HepG2 (cell line): ENCODE measurements around the gene CCDC121. TPM values are rescaled to one million over a fixed set of nuclear protein-coding genes. Genes with fewer than 3 reads are reported as not detected.

Experiments used
- BORCS8-MEF2B ChIP-seq: sonication (generic); formaldehyde crosslinking; IDR thresholded peaks from 2 replicates; pipeline ENCODE4 v1.8.0; 2022; ENCODE audit warnings: mild to moderate bottlenecking, missing genetic modification reagents
- FLYWCH1 ChIP-seq: sonication (generic); formaldehyde crosslinking; IDR thresholded peaks from 2 replicates; pipeline ENCODE4 v1.8.1; 2023; ENCODE audit warnings: mild to moderate bottlenecking, missing genetic modification reagents
- HNRNPH1 ChIP-seq: fragments of 200-400 bp; formaldehyde crosslinking; optimal IDR thresholded peaks from 2 replicates; pipeline ENCODE3; 2017; ENCODE audit warnings: mild to moderate bottlenecking, low read depth, low read length
- KLF12 ChIP-seq: sonication (generic); formaldehyde crosslinking; IDR thresholded peaks from 2 replicates; pipeline ENCODE4 v1.4.0; 2020; ENCODE audit warnings: missing genetic modification reagents, borderline replicate concordance
- MEIS1 ChIP-seq: sonication (generic); formaldehyde crosslinking; IDR thresholded peaks from 2 replicates; pipeline ENCODE4 v1.9.0; 2021; ENCODE audit warnings: mild to moderate bottlenecking, missing genetic modification reagents, moderate library complexity, borderline replicate concordance
- RXRA ChIP-seq: sonication (generic); formaldehyde crosslinking; IDR thresholded peaks from 2 replicates; pipeline ENCODE4 v1.5.1; 2020; ENCODE audit warnings: missing genetic modification reagents
- TAF1 ChIP-seq: sonication (generic); formaldehyde crosslinking; IDR thresholded peaks from 2 replicates; pipeline ENCODE4 v1.4.0; 2020; ENCODE audit warnings: missing genetic modification reagents
- TAF15 ChIP-seq: fragments of 200-400 bp; formaldehyde crosslinking; IDR thresholded peaks from one replicate; pipeline ENCODE4 v1.6.1; 2018; ENCODE audit warnings: mild to moderate bottlenecking, low read depth, low read length; ENCODE audit not compliant: poor library complexity, severe bottlenecking
- ZBTB7A ChIP-seq: sonication (generic); formaldehyde crosslinking; IDR thresholded peaks from 2 replicates; pipeline ENCODE4 v1.8.0; 2022; ENCODE audit warnings: mild to moderate bottlenecking, missing genetic modification reagents
- ZNF34 ChIP-seq: sonication (generic); formaldehyde crosslinking; IDR thresholded peaks from 2 replicates; pipeline ENCODE4 v1.4.0; 2020; ENCODE audit warnings: mild to moderate bottlenecking, missing genetic modification reagents, borderline replicate concordance
- ZNF616 ChIP-seq: sonication (generic); formaldehyde crosslinking; IDR thresholded peaks from 2 replicates; pipeline ENCODE4 v1.5.0; 2020; ENCODE audit warnings: low read depth, mild to moderate bottlenecking, missing genetic modification reagents
- ZNF761 ChIP-seq: sonication (generic); formaldehyde crosslinking; conservative IDR thresholded peaks from 2 replicates; pipeline ENCODE4 v1.4.0; 2020; ENCODE audit warnings: mild to moderate bottlenecking, missing genetic modification reagents
- ZNF781 ChIP-seq: sonication (generic); formaldehyde crosslinking; IDR thresholded peaks from 2 replicates; pipeline ENCODE4 v1.5.1; 2020; ENCODE audit warnings: borderline replicate concordance, mild to moderate bottlenecking, missing genetic modification reagents; ENCODE audit errors: not compliant biosample characterization
- ZNF883 ChIP-seq: sonication (generic); formaldehyde crosslinking; IDR thresholded peaks from 2 replicates; pipeline ENCODE4 v1.5.1; 2020; ENCODE audit warnings: mild to moderate bottlenecking, missing genetic modification reagents; ENCODE audit errors: not compliant biosample characterization
- polyA plus RNA-seq, 8 experiments: library from polyadenylated mRNA; depleted of rRNA in 3 of 8; stranded (reverse) in 7 of 8; unstranded in 1 of 8; fragments of >200 nt; fragmentation: Illumina TruSeq in 4 of 8; extraction: Trizol in 4 of 8; gene quantifications; 2 replicates each; pipeline versions ENCODE4 v1.2.1 to v1.2.3, GENCODE V29; 2011 to 2016; ENCODE audit warnings: low read depth in 4 of 8, missing spikeins in 1 of 8, mixed read lengths in 1 of 8; ENCODE audit not compliant: insufficient read depth in 1 of 8
- total RNA-seq, 5 experiments: library from RNA; depleted of rRNA; stranded (reverse); fragments of >200 nt; fragmentation: Illumina TruSeq; extraction: Trizol; gene quantifications; 2 replicates each; pipeline ENCODE4 v1.2.3, GENCODE V29; 2016; ENCODE audit warnings: low read depth in 1 of 5
- TF ChIP-seq, protein P1 (sequence below): sonication (generic); formaldehyde crosslinking; IDR thresholded peaks from 2 replicates; pipeline ENCODE4 v1.4.0; 2020; ENCODE audit warnings: mild to moderate bottlenecking, missing genetic modification reagents
- TF ChIP-seq, protein P2 (sequence below): sonication (generic); formaldehyde crosslinking; IDR thresholded peaks from 2 replicates; pipeline ENCODE4 v1.8.0; 2022; ENCODE audit warnings: mild to moderate bottlenecking, missing genetic modification reagents, moderate library complexity
- TF ChIP-seq, protein P3 (sequence below): sonication (generic); formaldehyde crosslinking; IDR thresholded peaks from 2 replicates; pipeline ENCODE4 v1.8.1; 2023; ENCODE audit warnings: missing genetic modification reagents, inconsistent platforms, borderline replicate concordance
- TF ChIP-seq, protein P4 (sequence below): sonication (generic); formaldehyde crosslinking; IDR thresholded peaks from 2 replicates; pipeline ENCODE4 v1.8.1; 2023; ENCODE audit warnings: missing genetic modification reagents, mild to moderate bottlenecking, borderline replicate concordance
- TF ChIP-seq, protein P5 (sequence below): sonication (generic); formaldehyde crosslinking; IDR thresholded peaks from 2 replicates; pipeline ENCODE4 v1.5.1; 2020; ENCODE audit warnings: mild to moderate bottlenecking, missing genetic modification reagents, moderate library complexity

CCDC121 gene
- total and polyA plus RNA-seq, 2 of the 13 experiments (the other 11 are each of a cell fraction or from before 2014, with no cell fraction given) = 1.9 to 3.0 TPM

DNA sequence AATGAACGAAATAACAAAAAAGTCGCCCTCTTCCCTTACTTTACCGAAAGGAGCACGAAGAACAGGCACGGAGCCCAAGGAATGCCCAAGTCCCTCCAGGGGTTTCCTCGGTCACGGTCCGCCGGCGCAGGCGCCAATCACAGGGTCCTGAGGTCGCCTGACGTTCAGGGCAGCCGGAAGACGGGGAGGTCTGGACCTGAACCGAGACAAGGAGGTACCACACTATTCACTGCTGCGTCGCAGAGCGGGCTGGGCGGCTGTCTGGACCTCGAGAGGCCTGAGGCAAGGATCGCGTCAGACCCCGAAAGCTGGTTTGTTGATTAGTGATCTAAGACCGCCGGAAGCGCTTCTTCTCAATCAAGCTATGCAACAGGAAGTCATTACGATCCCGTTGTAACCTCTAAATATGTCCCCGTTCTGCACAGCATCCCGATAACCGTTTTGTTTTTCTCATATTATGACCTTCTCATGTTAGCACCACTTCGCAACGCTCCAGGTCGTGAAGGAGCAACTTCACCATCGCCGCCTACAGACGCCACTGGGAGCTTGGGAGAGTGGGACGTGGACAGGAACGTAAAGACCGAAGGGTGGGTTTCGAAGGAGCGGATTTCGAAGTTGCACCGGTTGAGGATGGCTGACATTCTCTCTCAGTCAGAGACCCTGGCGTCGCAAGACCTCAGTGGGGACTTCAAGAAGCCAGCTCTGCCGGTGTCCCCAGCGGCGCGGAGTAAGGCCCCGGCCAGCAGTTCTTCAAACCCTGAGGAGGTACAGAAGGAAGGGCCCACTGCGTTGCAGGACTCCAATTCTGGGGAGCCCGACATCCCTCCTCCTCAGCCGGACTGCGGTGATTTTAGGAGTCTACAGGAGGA, 34.7 kb upstream of the CCDC121 start, which contains the start of the genes SLC4A1AP and SUPT7L (continued):
- TF ChIP-seq TAF15 (peak; percentile 16), BORCS8-MEF2B (peak; percentile 96), MEIS1 (CRISPR knock-in tag) (0 out of 2 replicates have a peak, but pooled peaks have one; percentile 68), ZNF883 (CRISPR knock-in tag) (peak; percentile 88), ZBTB7A (CRISPR knock-in tag) (no peak), ZNF616 (CRISPR knock-in tag) (peak; percentile 84), HNRNPH1 (peak; percentile 42), FLYWCH1 (CRISPR knock-in tag) (no peak), ZNF781 (CRISPR knock-in tag) (peak; percentile 82), TAF1 (CRISPR knock-in tag) (peak; percentile 99), RXRA (peak; percentile 73), ZNF761 (CRISPR knock-in tag) (no peak; the same call in 1 of the 2 replicates), ZNF34 (CRISPR knock-in tag) (no peak), KLF12 (CRISPR knock-in tag) (peak; percentile 92)
- TF ChIP-seq, protein P1, sequence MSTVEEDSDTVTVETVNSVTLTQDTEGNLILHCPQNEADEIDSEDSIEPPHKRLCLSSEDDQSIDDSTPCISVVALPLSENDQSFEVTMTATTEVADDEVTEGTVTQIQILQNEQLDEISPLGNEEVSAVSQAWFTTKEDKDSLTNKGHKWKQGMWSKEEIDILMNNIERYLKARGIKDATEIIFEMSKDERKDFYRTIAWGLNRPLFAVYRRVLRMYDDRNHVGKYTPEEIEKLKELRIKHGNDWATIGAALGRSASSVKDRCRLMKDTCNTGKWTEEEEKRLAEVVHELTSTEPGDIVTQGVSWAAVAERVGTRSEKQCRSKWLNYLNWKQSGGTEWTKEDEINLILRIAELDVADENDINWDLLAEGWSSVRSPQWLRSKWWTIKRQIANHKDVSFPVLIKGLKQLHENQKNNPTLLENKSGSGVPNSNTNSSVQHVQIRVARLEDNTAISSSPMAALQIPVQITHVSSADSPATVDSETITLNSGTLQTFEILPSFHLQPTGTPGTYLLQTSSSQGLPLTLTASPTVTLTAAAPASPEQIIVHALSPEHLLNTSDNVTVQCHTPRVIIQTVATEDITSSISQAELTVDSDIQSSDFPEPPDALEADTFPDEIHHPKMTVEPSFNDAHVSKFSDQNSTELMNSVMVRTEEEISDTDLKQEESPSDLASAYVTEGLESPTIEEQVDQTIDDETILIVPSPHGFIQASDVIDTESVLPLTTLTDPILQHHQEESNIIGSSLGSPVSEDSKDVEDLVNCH (CRISPR knock-in tag) = no peak
- TF ChIP-seq, protein P2, sequence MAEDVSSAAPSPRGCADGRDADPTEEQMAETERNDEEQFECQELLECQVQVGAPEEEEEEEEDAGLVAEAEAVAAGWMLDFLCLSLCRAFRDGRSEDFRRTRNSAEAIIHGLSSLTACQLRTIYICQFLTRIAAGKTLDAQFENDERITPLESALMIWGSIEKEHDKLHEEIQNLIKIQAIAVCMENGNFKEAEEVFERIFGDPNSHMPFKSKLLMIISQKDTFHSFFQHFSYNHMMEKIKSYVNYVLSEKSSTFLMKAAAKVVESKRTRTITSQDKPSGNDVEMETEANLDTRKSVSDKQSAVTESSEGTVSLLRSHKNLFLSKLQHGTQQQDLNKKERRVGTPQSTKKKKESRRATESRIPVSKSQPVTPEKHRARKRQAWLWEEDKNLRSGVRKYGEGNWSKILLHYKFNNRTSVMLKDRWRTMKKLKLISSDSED (CRISPR knock-in tag) = no peak
- TF ChIP-seq, protein P3, sequence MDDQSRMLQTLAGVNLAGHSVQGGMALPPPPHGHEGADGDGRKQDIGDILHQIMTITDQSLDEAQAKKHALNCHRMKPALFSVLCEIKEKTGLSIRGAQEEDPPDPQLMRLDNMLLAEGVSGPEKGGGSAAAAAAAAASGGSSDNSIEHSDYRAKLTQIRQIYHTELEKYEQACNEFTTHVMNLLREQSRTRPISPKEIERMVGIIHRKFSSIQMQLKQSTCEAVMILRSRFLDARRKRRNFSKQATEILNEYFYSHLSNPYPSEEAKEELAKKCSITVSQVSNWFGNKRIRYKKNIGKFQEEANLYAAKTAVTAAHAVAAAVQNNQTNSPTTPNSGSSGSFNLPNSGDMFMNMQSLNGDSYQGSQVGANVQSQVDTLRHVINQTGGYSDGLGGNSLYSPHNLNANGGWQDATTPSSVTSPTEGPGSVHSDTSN (CRISPR knock-in tag) = peak; percentile 88
- TF ChIP-seq, protein P4, sequence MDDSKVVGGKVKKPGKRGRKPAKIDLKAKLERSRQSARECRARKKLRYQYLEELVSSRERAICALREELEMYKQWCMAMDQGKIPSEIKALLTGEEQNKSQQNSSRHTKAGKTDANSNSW = peak; percentile 90
- TF ChIP-seq, protein P5, sequence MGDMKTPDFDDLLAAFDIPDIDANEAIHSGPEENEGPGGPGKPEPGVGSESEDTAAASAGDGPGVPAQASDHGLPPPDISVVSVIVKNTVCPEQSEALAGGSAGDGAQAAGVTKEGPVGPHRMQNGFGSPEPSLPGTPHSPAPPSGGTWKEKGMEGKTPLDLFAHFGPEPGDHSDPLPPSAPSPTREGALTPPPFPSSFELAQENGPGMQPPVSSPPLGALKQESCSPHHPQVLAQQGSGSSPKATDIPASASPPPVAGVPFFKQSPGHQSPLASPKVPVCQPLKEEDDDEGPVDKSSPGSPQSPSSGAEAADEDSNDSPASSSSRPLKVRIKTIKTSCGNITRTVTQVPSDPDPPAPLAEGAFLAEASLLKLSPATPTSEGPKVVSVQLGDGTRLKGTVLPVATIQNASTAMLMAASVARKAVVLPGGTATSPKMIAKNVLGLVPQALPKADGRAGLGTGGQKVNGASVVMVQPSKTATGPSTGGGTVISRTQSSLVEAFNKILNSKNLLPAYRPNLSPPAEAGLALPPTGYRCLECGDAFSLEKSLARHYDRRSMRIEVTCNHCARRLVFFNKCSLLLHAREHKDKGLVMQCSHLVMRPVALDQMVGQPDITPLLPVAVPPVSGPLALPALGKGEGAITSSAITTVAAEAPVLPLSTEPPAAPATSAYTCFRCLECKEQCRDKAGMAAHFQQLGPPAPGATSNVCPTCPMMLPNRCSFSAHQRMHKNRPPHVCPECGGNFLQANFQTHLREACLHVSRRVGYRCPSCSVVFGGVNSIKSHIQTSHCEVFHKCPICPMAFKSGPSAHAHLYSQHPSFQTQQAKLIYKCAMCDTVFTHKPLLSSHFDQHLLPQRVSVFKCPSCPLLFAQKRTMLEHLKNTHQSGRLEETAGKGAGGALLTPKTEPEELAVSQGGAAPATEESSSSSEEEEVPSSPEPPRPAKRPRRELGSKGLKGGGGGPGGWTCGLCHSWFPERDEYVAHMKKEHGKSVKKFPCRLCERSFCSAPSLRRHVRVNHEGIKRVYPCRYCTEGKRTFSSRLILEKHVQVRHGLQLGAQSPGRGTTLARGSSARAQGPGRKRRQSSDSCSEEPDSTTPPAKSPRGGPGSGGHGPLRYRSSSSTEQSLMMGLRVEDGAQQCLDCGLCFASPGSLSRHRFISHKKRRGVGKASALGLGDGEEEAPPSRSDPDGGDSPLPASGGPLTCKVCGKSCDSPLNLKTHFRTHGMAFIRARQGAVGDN = peak; percentile 93
